SK-MEL-5 (cell line): ENCODE measurements around the gene SOX8. TPM values are rescaled to one million over a fixed set of nuclear protein-coding genes. Genes with fewer than 3 reads are reported as not detected.

Source experiments
- DNase-seq: peaks from one replicate; pipeline ENCODE4 v3.0.0-alpha.2; 2016; ENCODE audit warnings: low read depth, low spot score
- in situ Hi-C: cut with HindIII; loops from 2 replicates; pipeline ENCODE4 v1.10.0; 2016; ENCODE audit warnings: low sequenced_read_pairs, high pct_unique_total_duplicates, low pct_unique_long_range_greater_than_20kb
- total RNA-seq: library from RNA; depleted of rRNA; stranded (reverse); fragments of >200 nt; shearing (Covaris generic); gene quantifications from 2 replicates; pipeline ENCODE4 v1.2.3, GENCODE V29; 2014

The SOX8 gene
- total RNA-seq, 1 experiment from 2014 or later, result 16.7 TPM

DNA sequence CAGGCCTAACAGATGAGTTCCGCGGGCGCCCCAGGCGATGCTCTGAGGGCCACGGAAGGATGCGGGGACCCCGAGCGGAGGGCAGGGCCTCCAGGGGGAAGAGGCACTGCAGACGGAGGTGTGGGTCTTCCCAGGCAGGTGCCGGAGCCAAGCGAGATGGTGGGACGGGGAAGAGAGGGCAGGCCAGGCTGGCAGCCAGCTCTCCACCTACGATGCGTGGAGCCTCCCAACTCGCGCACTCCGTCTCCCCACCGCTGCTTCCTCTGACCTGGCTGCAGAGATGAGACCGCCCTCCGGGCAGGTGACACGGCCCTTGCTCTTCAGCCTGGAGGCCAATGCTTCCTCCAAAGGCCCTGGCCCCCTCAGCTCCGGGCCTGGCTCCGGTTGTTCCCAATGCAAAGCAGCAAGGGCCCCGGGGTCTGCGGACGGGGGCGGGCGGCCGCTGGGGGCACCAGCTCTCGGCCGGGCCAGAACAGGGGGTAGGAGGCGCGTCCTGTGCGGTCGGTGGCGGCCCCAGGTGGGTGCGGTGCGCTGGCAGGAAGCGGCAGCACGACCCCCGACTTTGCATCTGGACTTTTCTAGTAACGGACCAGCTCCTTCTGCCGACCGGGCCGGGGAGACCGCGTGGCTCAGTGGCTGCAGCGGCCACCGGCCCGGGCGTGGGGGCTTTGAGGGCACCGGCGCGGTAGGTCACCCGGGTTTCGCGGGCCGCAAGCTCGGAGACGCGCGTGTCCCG, 1.5 kb upstream of the SOX8 start:
- in situ Hi-C loops, result no loop called here
- no peak for DNase-seq

DNA sequence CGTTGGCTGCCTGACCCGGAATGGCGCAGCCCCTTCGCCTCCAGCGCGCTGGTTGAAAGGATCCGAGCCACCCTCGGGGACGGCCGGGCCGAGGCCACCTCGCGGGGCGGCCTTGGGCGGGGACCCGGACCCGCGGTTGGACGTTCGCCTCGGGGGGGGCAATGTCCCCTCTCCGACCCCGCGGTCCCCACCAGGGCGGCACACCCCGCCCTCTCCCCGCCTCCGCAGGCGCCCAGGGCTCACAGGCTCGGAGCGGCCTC, 1.0 kb upstream of the SOX8 start:
- in situ Hi-C loops, result no loop called here
- no peak for DNase-seq

- in situ Hi-C loops, result no loop called here
- DNase-seq, result no peak
Observed at GRCh38 chr16:982145-983043, 824 bp downstream of the SOX8 start.

GRCh38 chr16:983044-984030, 1.8 kb downstream of the SOX8 start:
- in situ Hi-C loops, result no loop called here
- DNase-seq, result no peak

GRCh38 chr16:984121-984694, 2.6 kb downstream of the SOX8 start:
- no peak for DNase-seq
- in situ Hi-C loops, result no loop called here

- DNase-seq, result no peak
- in situ Hi-C loops, result no loop called here
Observed at GRCh38 chr16:984736-985636, 3.4 kb downstream of the SOX8 start.

- in situ Hi-C loops, result no loop called here
- no peak for DNase-seq
Observed at GRCh38 chr16:985646-986400, 4.3 kb downstream of the SOX8 start.

GRCh38 chr16:986411-986810, 4.8 kb downstream of the SOX8 start:
- in situ Hi-C loops, result no loop called here
- no peak for DNase-seq

- in situ Hi-C loops, result no loop called here
- no peak for DNase-seq
Observed at GRCh38 chr16:986925-987582, 5.5 kb downstream of the SOX8 start.

DNA sequence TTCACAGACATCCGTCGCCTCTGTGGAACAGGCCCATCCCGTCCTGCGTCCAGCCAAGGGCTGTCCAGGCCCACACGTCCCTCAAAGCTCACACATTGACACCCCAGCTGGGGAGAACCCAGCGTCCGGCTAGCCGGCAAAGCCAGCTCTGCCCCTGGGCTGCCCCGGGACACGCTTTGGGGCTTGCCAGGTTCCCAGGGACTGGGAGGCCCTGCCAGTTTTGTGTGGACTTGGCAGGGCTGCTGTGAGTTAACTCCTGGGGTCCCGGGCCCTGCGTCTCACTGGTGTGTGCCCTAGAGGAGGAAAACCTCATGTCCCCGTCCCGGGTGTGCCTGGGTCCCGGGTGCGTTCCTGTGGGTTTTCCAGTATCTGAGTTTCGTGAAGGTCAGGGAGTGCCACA, 6.3 kb downstream of the SOX8 start:
- in situ Hi-C loops, result no loop called here
- no peak for DNase-seq

DNA sequence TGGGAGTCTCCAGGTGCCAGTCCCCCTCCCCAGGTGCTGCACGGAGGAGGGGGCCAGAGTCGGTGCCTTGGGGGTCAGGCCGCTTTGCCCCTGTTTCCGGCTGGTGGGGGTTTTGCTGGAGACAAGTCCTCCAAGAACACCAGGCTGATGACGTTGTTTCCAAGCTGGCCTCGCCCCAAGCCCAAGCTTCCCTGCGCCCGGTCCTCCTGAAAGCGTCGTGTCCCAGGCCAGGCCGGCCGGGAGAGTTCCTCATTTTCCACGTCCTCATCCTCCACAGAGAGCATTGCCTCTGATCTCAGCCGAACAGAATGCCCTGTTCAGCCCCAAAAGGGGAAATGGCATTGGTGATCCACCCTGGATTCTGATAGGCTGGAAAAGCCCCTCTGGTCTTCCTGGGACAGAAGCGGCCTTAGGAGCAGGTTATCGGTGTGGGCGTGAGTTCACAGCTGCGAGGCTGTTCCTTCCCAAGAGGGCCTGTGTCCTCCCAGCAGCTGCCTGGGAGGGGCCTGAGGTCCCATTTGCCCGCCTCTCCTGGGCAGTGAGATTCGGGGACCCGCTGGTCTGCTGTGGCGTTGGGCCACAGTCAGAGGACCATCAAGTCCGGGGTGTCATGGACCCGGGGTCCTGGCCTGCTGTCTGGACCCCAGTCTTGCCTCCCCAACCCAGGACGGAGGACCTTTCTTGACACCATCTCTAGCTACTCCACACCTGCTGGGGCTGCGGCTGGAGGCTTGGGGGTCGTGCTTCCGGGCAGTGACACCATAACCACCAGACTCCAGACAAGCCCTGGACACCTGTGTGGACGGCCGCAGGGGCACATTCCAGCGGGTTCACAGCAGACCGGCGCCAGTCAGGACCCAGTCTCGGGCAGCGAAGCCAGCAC, 7.1 kb downstream of the SOX8 start:
- in situ Hi-C loops, result no loop called here
- DNase-seq, result no peak

DNA sequence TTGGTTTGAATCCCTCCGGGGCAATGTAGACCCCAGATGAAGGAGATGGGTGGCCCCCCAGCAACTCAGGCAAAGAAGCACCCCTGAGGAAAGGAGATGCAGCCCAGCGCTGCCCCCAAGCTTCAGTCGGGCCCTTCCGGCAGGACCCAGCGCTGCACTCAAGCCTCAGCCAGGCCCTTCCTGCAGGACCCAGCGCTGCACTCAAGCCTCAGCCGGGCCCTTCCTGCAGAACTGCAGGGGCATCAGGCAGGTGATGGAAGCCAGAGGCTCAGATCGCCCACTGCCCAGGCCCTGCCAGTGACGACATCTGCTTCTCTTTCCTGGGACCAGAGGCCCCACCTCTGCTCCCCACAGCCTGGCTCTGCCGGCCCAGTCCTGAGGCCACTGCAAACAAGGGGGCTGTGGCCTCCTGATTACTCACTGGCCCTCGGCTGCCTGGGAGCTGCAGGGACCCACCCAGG, 7.8 kb downstream of the SOX8 start:
- no peak for DNase-seq
- in situ Hi-C loops, result no loop called here

- in situ Hi-C loops, result no loop called here
- DNase-seq, result no peak
Observed at GRCh38 chr16:990516-991291, 9.1 kb downstream of the SOX8 start.

- in situ Hi-C loops, result no loop called here
- DNase-seq, result no peak
Observed at GRCh38 chr16:991345-991744, 9.8 kb downstream of the SOX8 start.
